ENCODE measurements around the gene STK4. TPM values are rescaled to one million over a fixed set of nuclear protein-coding genes. Genes with fewer than 3 reads are reported as not detected.

Gene STK4
- total RNA-seq, 1 experiment from 2014 or later, result 43.0 TPM

DNA sequence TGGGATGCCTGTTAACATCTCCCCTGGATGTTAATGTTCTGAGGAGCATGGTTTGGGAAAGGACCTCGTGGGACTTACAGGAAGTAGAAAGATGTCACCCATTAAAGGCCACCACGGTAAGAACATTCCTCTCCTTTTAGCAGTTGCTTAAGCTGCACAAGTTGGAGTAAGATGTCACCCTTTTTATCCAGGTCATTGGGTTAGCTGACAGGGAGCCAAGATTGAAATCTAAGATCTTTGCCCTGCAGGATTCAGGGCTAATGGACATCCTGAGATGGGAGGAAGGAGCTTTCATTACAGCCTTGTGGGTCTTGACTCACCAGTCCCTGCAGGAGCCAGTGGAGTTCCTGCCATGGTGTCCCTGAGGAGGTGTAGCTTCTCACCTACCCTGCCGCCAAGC, 34.4 kb upstream of the STK4 start:
- Histone ChIP-seq H4K8ac (replicated peaks; ENCODE audit: insufficient read length, low read depth, low read length) (no peak overlapping the region), H4K20me1 (ENCODE audit: control insufficient read depth, insufficient read depth, insufficient read length) (no peaks in the 10 kb centered on the region), H2BK5ac (ENCODE audit: insufficient read length, low read length) (no peak overlapping the region), H3K18ac (ENCODE audit: insufficient read length, low read depth, low read length) (no peak overlapping the region), H3K4me2 (ENCODE audit: insufficient read depth, insufficient read length, low read length) (no peak overlapping the region), H3K27ac (ENCODE audit: insufficient read length, low read depth, low read length) (no peak overlapping the region), H3K23me2 (ENCODE audit: insufficient read length, low read depth, low read length, poor library complexity, severe bottlenecking) (no peaks in the 10 kb centered on the region), H3K4ac (ENCODE audit: low read depth, low read length) (no peak overlapping the region), H3K79me1 (ENCODE audit: insufficient read depth, low read depth, low read length, poor library complexity, severe bottlenecking) (no peaks in the 10 kb centered on the region), H3K14ac (ENCODE audit: insufficient read depth, low read length) (no peak overlapping the region), H3K9me3 (ENCODE audit: control insufficient read depth, low read depth, low read length) (no peaks in the 10 kb centered on the region), H2BK15ac (ENCODE audit: low read depth, low read length) (no peak overlapping the region), H3K56ac (ENCODE audit: insufficient read length, low read depth, low read length) (no peak overlapping the region), H2AK5ac (ENCODE audit: insufficient read length, low read length) (no peak overlapping the region), H2BK12ac (ENCODE audit: insufficient read length, low read depth, low read length) (no peak overlapping the region), H2AFZ (ENCODE audit: low read length) (no peak overlapping the region), H2BK20ac (ENCODE audit: low read depth, low read length, poor library complexity, severe bottlenecking) (no peak overlapping the region), H4K5ac (ENCODE audit: insufficient read length, low read depth, low read length) (no peak overlapping the region), H3K23ac (ENCODE audit: insufficient read length, low read depth, low read length) (no peak overlapping the region), H3K27me3 (ENCODE audit: insufficient read depth, low read length) (no peaks in the 10 kb centered on the region), H2BK120ac (ENCODE audit: low read depth, low read length, poor library complexity, severe bottlenecking) (no peak overlapping the region), H4K91ac (ENCODE audit: insufficient read length, low read depth, low read length) (no peak overlapping the region), H3K9ac (ENCODE audit: extremely low read depth, insufficient read length, low read length) (no peak overlapping the region), H3K79me2 (ENCODE audit: insufficient read depth, low read length) (no peaks in the 10 kb centered on the region), H3K4me1 (ENCODE audit: insufficient read depth, low read length) (no peaks in the 10 kb centered on the region; the same call in 1 of the 2 replicates), H3T11ph (ENCODE audit: low read length) (no peak overlapping the region)
- peaks cover 21 to 68% (median 46%) of the 10 kb centered on the region in 3 experiments; a peak in 6 of 7 replicates for H3K36me3 Mint-ChIP-seq (ENCODE audit: insufficient read depth in 1 of 3, low read depth in 3 of 3)
- no peak overlapping the region for H3K4me3 Mint-ChIP-seq
- no peaks in the 10 kb centered on the region for H3K4me1 Mint-ChIP-seq
- WGBS (ENCODE audit: extremely low coverage, insufficient read length, low lambda C conversion rate), result no CpG with 5 or more reads among the region's 3 CpGs
- H3K9me3 Mint-ChIP-seq, result no peaks in the 10 kb centered on the region
- H3K27me3 Mint-ChIP-seq (ENCODE audit: low read depth), result no peaks in the 10 kb centered on the region
- DNase-seq, result no peak
- TF ChIP-seq, protein P1, sequence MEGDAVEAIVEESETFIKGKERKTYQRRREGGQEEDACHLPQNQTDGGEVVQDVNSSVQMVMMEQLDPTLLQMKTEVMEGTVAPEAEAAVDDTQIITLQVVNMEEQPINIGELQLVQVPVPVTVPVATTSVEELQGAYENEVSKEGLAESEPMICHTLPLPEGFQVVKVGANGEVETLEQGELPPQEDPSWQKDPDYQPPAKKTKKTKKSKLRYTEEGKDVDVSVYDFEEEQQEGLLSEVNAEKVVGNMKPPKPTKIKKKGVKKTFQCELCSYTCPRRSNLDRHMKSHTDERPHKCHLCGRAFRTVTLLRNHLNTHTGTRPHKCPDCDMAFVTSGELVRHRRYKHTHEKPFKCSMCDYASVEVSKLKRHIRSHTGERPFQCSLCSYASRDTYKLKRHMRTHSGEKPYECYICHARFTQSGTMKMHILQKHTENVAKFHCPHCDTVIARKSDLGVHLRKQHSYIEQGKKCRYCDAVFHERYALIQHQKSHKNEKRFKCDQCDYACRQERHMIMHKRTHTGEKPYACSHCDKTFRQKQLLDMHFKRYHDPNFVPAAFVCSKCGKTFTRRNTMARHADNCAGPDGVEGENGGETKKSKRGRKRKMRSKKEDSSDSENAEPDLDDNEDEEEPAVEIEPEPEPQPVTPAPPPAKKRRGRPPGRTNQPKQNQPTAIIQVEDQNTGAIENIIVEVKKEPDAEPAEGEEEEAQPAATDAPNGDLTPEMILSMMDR (conservative IDR thresholded peaks at IDR 0.05), result no peak
- H3K27ac Mint-ChIP-seq, result 0 out of 7 replicates have a peak overlapping the region, but pooled peaks of 1 of the 3 experiments have one; percentile 21

Measured in H9 (cell line).